Fibroblast of the aortic adventitia (primary cell): Measurements from ENCODE around the gene FAM3D. TPM values are rescaled to one million over a fixed set of nuclear protein-coding genes. Genes with fewer than 3 reads are reported as not detected.

Experiments
- DNase-seq: peaks from one replicate; pipeline ENCODE4 v3.0.0-alpha.2; 2010; ENCODE audit warnings: low read depth
- H3K4me3 ChIP-seq: 2 replicates; pipeline ENCODE4 v1.5.1; 2011; ENCODE audit warnings: low read depth, mild to moderate bottlenecking, control low read depth, low read length, moderate library complexity
- total RNA-seq: library from RNA; depleted of rRNA; stranded (reverse); fragments of >200 nt; gene quantifications from 2 replicates; pipeline ENCODE4 v1.2.3, GENCODE V29; 2012; ENCODE audit warnings: low replicate concordance
- TF ChIP-seq, protein P1 (sequence below): IDR thresholded peaks from 2 replicates; pipeline ENCODE4 v1.5.1; 2011; ENCODE audit warnings: mild to moderate bottlenecking, low read length, control low read depth, inconsistent platforms; ENCODE audit not compliant: insufficient read depth

The FAM3D gene
- total RNA-seq, 1 donor, result not detected

GRCh38 chr3:58693940-58694850, 27.6 kb upstream of the FAM3D start:
- H3K4me3 ChIP-seq, result no peak overlapping the region
- DNase-seq, result no peak
- TF ChIP-seq, protein P1, sequence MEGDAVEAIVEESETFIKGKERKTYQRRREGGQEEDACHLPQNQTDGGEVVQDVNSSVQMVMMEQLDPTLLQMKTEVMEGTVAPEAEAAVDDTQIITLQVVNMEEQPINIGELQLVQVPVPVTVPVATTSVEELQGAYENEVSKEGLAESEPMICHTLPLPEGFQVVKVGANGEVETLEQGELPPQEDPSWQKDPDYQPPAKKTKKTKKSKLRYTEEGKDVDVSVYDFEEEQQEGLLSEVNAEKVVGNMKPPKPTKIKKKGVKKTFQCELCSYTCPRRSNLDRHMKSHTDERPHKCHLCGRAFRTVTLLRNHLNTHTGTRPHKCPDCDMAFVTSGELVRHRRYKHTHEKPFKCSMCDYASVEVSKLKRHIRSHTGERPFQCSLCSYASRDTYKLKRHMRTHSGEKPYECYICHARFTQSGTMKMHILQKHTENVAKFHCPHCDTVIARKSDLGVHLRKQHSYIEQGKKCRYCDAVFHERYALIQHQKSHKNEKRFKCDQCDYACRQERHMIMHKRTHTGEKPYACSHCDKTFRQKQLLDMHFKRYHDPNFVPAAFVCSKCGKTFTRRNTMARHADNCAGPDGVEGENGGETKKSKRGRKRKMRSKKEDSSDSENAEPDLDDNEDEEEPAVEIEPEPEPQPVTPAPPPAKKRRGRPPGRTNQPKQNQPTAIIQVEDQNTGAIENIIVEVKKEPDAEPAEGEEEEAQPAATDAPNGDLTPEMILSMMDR, result no peak

- H3K4me3 ChIP-seq, result no peak overlapping the region
- TF ChIP-seq, protein P1, result no peak
- no peak for DNase-seq
Measured at GRCh38 chr3:58692484-58692883, 25.9 kb upstream of the FAM3D start.

GRCh38 chr3:58691997-58692396, 25.4 kb upstream of the FAM3D start:
- TF ChIP-seq, protein P1, result no peak
- no peak overlapping the region for H3K4me3 ChIP-seq
- DNase-seq, result peak; percentile 4

GRCh38 chr3:58690490-58690889, 23.9 kb upstream of the FAM3D start:
- TF ChIP-seq, protein P1, result no peak
- no peak overlapping the region for H3K4me3 ChIP-seq
- no peak for DNase-seq

- H3K4me3 ChIP-seq, result no peak overlapping the region
- TF ChIP-seq, protein P1, result no peak
- DNase-seq, result no peak
Measured at GRCh38 chr3:58688574-58688973, 22.0 kb upstream of the FAM3D start.

- TF ChIP-seq, protein P1, result no peak
- DNase-seq, result no peak
Measured at GRCh38 chr3:58686847-58687246, 20.3 kb upstream of the FAM3D start.

More at GRCh38 chr3:58686847-58687246, 20.3 kb upstream of the FAM3D start:
- no peak overlapping the region for H3K4me3 ChIP-seq
